Activated CD8-positive, alpha-beta T cell treated with anti-CD3 and anti-CD28 coated beads, Interleukin-2, amount 10 ng/mL, durations not matched to agents 7 days and 5 days (primary cell): Measurements from ENCODE around the gene SLC35G2. TPM values are rescaled to one million over a fixed set of nuclear protein-coding genes. Genes with fewer than 3 reads are reported as not detected.

ENCODE experiments used
- total RNA-seq, 2 experiments: library from RNA; stranded (reverse); gene quantifications; one replicate each; pipeline ENCODE4 v1.2.3, GENCODE V29; 2021

The SLC35G2 gene
- total RNA-seq, 2 experiments from 2014 or later: 0.16 TPM; not detected in 1

Other genes with a start within 250 kb of the SLC35G2 start
- 10 to 100 TPM; 38.7 to 44.7 TPM for gene STAG1, start 66.7 kb upstream of the SLC35G2 start, total RNA-seq
- gene NCK1, start 43.1 kb downstream of the SLC35G2 start, total RNA-seq: 10 to 100 TPM; 36.3 to 39.1 TPM
- gene IL20RB, start 138.9 kb downstream of the SLC35G2 start, total RNA-seq: 1 to 10 TPM; 1.6 to 2.1 TPM